SK-N-SH (cell line): ENCODE measurements around the gene PDS5B. TPM values are rescaled to one million over a fixed set of nuclear protein-coding genes. Genes with fewer than 3 reads are reported as not detected.
"Not testable (repeated sequence)": the region's sequence is repeated elsewhere in the genome, so short reads cannot be mapped to it uniquely, and the experiment has no call there.

ENCODE experiments used
- CTCF ChIA-PET: fragments of 300-600, 350-600 bp; formaldehyde crosslinking; extraction: SDS; loops from one replicate; lab custom pipeline; 2021; lab: Yijun Ruan, JAX
- POLR2A ChIA-PET: fragments of 350-600 bp; sonication (Branson Sonifier 250); formaldehyde crosslinking; extraction: SDS; loops from one replicate; lab custom pipeline; 2020; ENCODE audit warnings: antibody characterized with exemption, inconsistent platforms; lab: Yijun Ruan, JAX
- DNase-seq: peaks from one replicate; pipeline ENCODE4 v3.0.0; 2012
- H2AFZ ChIP-seq: fragments of 200-600 bp; sonication (generic); 2 replicates; pipeline ENCODE4 v1.8.1; 2016; ENCODE audit warnings: antibody characterized with exemption, mild to moderate bottlenecking, low read depth
- H3F3A ChIP-seq: fragments of 200-600 bp; sonication (generic); replicated peaks from 2 replicates; pipeline ENCODE3; 2016; ENCODE audit warnings: antibody characterized with exemption, mild to moderate bottlenecking; ENCODE audit not compliant: insufficient read depth
- H3K27ac ChIP-seq, 2 experiments: fragments of 200-500 bp in 1 of 2; fragments of 200-600 bp in 1 of 2; sonication (Bioruptor generic) in 1 of 2; sonication (generic), shearing (Covaris generic) in 1 of 2; 2 replicates each; pipeline versions ENCODE4 v1.5.1 to v1.6.1; 2014 to 2016; ENCODE audit warnings: low read depth in 2 of 2, inconsistent platforms in 1 of 2, low read length in 1 of 2, mild to moderate bottlenecking in 1 of 2, mixed read lengths in 1 of 2
- H3K27me3 ChIP-seq: fragments of 200-600 bp; sonication (generic), shearing (Covaris generic); 2 replicates; pipeline ENCODE4 v1.6.1; 2016; ENCODE audit warnings: mixed run types; ENCODE audit not compliant: insufficient read depth
- H3K36me3 ChIP-seq, 2 experiments: fragments of 200-500 bp in 1 of 2; fragments of 200-600 bp in 1 of 2; sonication (Bioruptor generic) in 1 of 2; sonication (generic) in 1 of 2; replicated peaks in 1 of 2; 2 replicates each; pipeline versions ENCODE3 to v1.5.1; 2014 to 2016; ENCODE audit warnings: low read length in 1 of 2, mild to moderate bottlenecking in 1 of 2; ENCODE audit not compliant: insufficient read depth in 2 of 2, control insufficient read depth in 1 of 2
- H3K4me1 ChIP-seq, 2 experiments: fragments of 200-500 bp in 1 of 2; fragments of 200-600 bp in 1 of 2; sonication (Bioruptor generic) in 1 of 2; sonication (generic), shearing (Covaris generic) in 1 of 2; 2 replicates each; pipeline versions ENCODE4 v1.5.1 to v1.6.1; 2014 to 2016; ENCODE audit warnings: low read depth in 1 of 2, low read length in 1 of 2, mixed run types in 1 of 2; ENCODE audit not compliant: insufficient read depth in 2 of 2, control insufficient read depth in 1 of 2
- H3K4me2 ChIP-seq: fragments of 200-600 bp; sonication (generic), shearing (Covaris generic); 2 replicates; pipeline ENCODE4 v1.6.1; 2017; ENCODE audit warnings: mixed run types
- H3K4me3 ChIP-seq, 2 experiments: fragments of 200-500 bp in 1 of 2; fragments of 200-600 bp in 1 of 2; sonication (Bioruptor generic) in 1 of 2; sonication (generic), shearing (Covaris generic) in 1 of 2; 2 replicates each; pipeline versions ENCODE4 v1.5.1 to v1.8.1; 2014 to 2016; ENCODE audit warnings: low read depth in 2 of 2, inconsistent platforms in 1 of 2, low read length in 1 of 2, mild to moderate bottlenecking in 1 of 2, mixed read lengths in 1 of 2, moderate library complexity in 1 of 2
- H3K79me2 ChIP-seq: fragments of 200-600 bp; sonication (generic); 2 replicates; pipeline ENCODE4 v1.8.1; 2017; ENCODE audit warnings: mild to moderate bottlenecking; ENCODE audit not compliant: insufficient read depth
- H3K9ac ChIP-seq: fragments of 200-600 bp; sonication (generic); 2 replicates; pipeline ENCODE4 v1.6.1; 2017; ENCODE audit warnings: mixed run types
- H3K9me2 ChIP-seq: fragments of 200-600 bp; sonication (generic); 2 replicates; pipeline ENCODE4 v1.6.1; 2017; ENCODE audit warnings: mixed run types
- H3K9me3 ChIP-seq: fragments of 200-600 bp; sonication (generic); 2 replicates; pipeline ENCODE4 v1.6.1; 2017; ENCODE audit warnings: mixed run types, mild to moderate bottlenecking, moderate library complexity
- H4K20me1 ChIP-seq: fragments of 200-600 bp; sonication (generic); 2 replicates; pipeline ENCODE4 v1.6.1; 2017; ENCODE audit warnings: mild to moderate bottlenecking, mixed run types; ENCODE audit not compliant: insufficient read depth
- EZH2phosphoT487 ChIP-seq: fragments of 200-600 bp; sonication (generic); IDR thresholded peaks from 2 replicates; pipeline ENCODE4 v1.6.1; 2017; ENCODE audit warnings: low read depth, mixed run types, mild to moderate bottlenecking, antibody characterized with exemption, moderate library complexity, borderline replicate concordance
- MEF2A ChIP-seq: IDR thresholded peaks from 2 replicates; pipeline ENCODE4 v1.4.0; 2012; ENCODE audit warnings: low read depth, borderline replicate concordance
- SMC3 ChIP-seq: IDR thresholded peaks from 2 replicates; pipeline ENCODE4 v1.6.1; 2012; ENCODE audit warnings: low read depth, low read length, improper control_type of control experiment
- TAF1 ChIP-seq: IDR thresholded peaks from 2 replicates; pipeline ENCODE4 v1.6.1; 2012; ENCODE audit warnings: low read depth, mild to moderate bottlenecking, low read length, moderate library complexity, borderline replicate concordance
- WGBS: methylation state at CpG from one replicate; pipeline ENCODE4 v1.1.6; 2017; ENCODE audit warnings: low lambda C conversion rate; 5-methylcytosine and 5-hydroxymethylcytosine counted together
- polyA plus RNA-seq, 3 experiments: library from polyadenylated mRNA; depleted of rRNA; stranded (reverse); fragments of >200 nt; gene quantifications; 2 replicates each; pipeline ENCODE4 v1.2.3, GENCODE V29; 2012
- TF ChIP-seq, protein P1 (sequence below): IDR thresholded peaks from 2 replicates; pipeline ENCODE4 v1.4.0; 2012; ENCODE audit warnings: low read depth, borderline replicate concordance
- TF ChIP-seq, protein P2 (sequence below): IDR thresholded peaks from 2 replicates; pipeline ENCODE4; 2012
- TF ChIP-seq, protein P3 (sequence below): fragments of 200-600 bp; sonication (generic); IDR thresholded peaks from 2 replicates; pipeline ENCODE4 v1.6.1; 2017; ENCODE audit warnings: antibody characterized with exemption, mild to moderate bottlenecking, moderate library complexity

The PDS5B gene
- polyA plus RNA-seq, 1 of the 3 experiments (the other 2 are of a cell fraction): 3.8 TPM

DNA sequence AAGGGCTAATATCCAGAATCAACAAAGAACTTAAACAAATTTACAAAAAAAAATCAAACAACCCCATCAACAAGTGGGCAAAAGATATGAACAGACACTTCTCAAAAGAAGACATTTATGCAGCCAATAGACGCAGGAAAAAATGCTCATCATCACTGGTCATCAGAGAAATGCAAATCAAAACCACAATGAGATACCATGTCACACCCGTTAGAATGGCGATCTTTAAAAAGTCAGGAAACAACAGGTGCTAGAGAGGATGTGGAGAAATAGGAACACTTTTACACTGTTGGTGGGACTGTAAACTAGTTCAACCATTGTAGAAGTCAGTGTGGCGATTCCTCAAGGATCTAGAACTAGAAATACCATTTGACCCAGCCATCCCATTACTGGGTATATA is 10.6 kb upstream of the PDS5B start:
- H3K27ac ChIP-seq, H3K36me3 ChIP-seq, H3K27me3 ChIP-seq, DNase-seq, H4K20me1 ChIP-seq, H3K9me3 ChIP-seq, CTCF ChIA-PET, H3K9ac ChIP-seq, H3K4me1 ChIP-seq, H2AFZ ChIP-seq, POLR2A ChIA-PET, H3K4me2 ChIP-seq, H3K4me3 ChIP-seq, H3F3A ChIP-seq, H3K9me2 ChIP-seq, H3K79me2 ChIP-seq: not testable (repeated sequence)
- 55% methylated on average over 4 of the region's 4 CpGs for WGBS

DNA sequence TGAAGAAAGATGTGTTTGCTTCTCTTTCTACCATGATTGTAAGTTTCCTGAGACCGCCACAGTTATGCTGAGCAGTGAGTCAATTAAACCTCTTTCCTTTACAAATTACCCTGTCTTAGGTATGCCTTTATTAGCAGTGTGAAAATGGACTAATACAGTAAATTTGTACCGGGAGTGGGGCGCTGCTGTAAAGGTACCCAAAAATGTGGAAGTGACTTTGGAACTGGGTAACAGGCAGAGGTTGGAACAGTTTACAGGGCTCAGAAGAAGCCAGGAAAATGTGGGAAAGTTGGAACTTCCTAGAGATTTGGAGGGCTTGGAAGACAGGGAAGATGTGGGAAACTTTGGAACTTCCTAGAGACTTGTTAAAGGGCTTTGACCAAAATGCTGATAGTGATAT is 9.2 kb upstream of the PDS5B start:
- 89% methylated on average over 3 of the region's 3 CpGs for WGBS
- H3K27me3 ChIP-seq: no peaks in the 10 kb centered on the region
- H3K36me3 ChIP-seq: no peaks in the 10 kb centered on the region
- POLR2A ChIA-PET: no interaction called here
- H3K4me3 ChIP-seq: no peak overlapping the region
- H2AFZ ChIP-seq: no peak overlapping the region
- no peaks in the 10 kb centered on the region for H3K4me1 ChIP-seq
- H3K27ac ChIP-seq: no peak overlapping the region
- TF ChIP-seq, protein P1, sequence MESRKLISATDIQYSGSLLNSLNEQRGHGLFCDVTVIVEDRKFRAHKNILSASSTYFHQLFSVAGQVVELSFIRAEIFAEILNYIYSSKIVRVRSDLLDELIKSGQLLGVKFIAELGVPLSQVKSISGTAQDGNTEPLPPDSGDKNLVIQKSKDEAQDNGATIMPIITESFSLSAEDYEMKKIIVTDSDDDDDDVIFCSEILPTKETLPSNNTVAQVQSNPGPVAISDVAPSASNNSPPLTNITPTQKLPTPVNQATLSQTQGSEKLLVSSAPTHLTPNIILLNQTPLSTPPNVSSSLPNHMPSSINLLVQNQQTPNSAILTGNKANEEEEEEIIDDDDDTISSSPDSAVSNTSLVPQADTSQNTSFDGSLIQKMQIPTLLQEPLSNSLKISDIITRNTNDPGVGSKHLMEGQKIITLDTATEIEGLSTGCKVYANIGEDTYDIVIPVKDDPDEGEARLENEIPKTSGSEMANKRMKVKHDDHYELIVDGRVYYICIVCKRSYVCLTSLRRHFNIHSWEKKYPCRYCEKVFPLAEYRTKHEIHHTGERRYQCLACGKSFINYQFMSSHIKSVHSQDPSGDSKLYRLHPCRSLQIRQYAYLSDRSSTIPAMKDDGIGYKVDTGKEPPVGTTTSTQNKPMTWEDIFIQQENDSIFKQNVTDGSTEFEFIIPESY: no peak
- TF ChIP-seq, protein P2, sequence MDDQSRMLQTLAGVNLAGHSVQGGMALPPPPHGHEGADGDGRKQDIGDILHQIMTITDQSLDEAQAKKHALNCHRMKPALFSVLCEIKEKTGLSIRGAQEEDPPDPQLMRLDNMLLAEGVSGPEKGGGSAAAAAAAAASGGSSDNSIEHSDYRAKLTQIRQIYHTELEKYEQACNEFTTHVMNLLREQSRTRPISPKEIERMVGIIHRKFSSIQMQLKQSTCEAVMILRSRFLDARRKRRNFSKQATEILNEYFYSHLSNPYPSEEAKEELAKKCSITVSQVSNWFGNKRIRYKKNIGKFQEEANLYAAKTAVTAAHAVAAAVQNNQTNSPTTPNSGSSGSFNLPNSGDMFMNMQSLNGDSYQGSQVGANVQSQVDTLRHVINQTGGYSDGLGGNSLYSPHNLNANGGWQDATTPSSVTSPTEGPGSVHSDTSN: no peak
- no peak for TF ChIP-seq SMC3
- TF ChIP-seq MEF2A: no peak
- TF ChIP-seq EZH2phosphoT487: no peak
- TF ChIP-seq, protein P3, sequence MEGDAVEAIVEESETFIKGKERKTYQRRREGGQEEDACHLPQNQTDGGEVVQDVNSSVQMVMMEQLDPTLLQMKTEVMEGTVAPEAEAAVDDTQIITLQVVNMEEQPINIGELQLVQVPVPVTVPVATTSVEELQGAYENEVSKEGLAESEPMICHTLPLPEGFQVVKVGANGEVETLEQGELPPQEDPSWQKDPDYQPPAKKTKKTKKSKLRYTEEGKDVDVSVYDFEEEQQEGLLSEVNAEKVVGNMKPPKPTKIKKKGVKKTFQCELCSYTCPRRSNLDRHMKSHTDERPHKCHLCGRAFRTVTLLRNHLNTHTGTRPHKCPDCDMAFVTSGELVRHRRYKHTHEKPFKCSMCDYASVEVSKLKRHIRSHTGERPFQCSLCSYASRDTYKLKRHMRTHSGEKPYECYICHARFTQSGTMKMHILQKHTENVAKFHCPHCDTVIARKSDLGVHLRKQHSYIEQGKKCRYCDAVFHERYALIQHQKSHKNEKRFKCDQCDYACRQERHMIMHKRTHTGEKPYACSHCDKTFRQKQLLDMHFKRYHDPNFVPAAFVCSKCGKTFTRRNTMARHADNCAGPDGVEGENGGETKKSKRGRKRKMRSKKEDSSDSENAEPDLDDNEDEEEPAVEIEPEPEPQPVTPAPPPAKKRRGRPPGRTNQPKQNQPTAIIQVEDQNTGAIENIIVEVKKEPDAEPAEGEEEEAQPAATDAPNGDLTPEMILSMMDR: no peak
- no peak for TF ChIP-seq TAF1
- CTCF ChIA-PET: no interaction called here
- no peaks in the 10 kb centered on the region for H3K9me3 ChIP-seq
- H3K4me2 ChIP-seq: no peak overlapping the region
- H3K79me2 ChIP-seq: no peaks in the 10 kb centered on the region
- no peak for DNase-seq
- H4K20me1 ChIP-seq: no peaks in the 10 kb centered on the region
- no peaks in the 10 kb centered on the region for H3F3A ChIP-seq
- H3K9me2 ChIP-seq: no peaks in the 10 kb centered on the region
- no peak overlapping the region for H3K9ac ChIP-seq
